ENCODE measurements around the gene GPR87.

Gene GPR87

DNA sequence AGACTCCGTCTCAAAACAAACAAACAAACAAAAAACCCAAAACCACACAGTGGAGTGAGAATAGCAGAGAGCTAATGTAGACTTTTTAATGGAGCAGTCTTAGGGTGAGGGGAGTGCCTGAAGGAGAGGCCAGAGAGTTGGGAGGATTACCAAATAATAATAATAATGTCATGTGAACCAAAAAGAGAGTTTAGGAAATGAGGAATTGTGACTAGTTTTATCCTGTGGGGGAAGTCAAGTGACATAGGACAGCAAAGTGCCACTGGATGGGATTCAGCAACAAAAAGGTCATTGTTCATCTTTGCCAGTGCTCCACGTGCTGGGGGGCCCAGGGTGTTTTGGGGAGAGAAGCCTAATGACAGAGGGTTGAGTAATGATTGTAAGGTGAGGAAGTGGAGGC, 12.9 kb downstream of the GPR87 start:
- no peak overlapping the region for H3K4me3 ChIP-seq (ENCODE audit: low read depth, low read length)
- no peak overlapping the region for H3K27ac ChIP-seq
- H3K27me3 ChIP-seq (ENCODE audit: insufficient read depth, low read depth, severe bottlenecking) = peaks cover 2% of the 10 kb centered on the region
- TF ChIP-seq, protein P1, sequence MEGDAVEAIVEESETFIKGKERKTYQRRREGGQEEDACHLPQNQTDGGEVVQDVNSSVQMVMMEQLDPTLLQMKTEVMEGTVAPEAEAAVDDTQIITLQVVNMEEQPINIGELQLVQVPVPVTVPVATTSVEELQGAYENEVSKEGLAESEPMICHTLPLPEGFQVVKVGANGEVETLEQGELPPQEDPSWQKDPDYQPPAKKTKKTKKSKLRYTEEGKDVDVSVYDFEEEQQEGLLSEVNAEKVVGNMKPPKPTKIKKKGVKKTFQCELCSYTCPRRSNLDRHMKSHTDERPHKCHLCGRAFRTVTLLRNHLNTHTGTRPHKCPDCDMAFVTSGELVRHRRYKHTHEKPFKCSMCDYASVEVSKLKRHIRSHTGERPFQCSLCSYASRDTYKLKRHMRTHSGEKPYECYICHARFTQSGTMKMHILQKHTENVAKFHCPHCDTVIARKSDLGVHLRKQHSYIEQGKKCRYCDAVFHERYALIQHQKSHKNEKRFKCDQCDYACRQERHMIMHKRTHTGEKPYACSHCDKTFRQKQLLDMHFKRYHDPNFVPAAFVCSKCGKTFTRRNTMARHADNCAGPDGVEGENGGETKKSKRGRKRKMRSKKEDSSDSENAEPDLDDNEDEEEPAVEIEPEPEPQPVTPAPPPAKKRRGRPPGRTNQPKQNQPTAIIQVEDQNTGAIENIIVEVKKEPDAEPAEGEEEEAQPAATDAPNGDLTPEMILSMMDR (IDR thresholded peaks at IDR 0.05; ENCODE audit: low read depth, low read length) = no peak
- H3K36me3 ChIP-seq = no peaks in the 10 kb centered on the region
- no peaks in the 10 kb centered on the region for H3K9me3 ChIP-seq (ENCODE audit: severe bottlenecking)
- no peak for DNase-seq

DNA sequence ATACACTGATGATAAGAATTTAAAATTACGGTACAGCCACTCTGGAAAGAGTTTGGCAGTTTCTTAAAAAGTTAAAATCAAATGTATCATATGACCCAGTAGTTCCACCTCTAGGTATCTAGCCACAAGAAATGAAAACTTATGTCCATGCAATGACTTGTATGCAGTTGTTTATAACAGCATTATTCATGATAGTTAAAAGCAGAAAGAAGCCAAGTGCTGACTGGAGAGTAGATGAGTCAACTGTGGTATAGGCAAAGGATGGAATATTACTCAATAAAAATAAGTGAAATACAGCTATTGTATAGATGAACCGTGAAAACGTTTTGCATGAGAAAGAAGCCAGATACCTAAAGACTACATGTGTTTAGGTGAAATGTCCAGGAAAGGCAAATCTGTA, 14.8 kb downstream of the GPR87 start:
- Histone ChIP-seq H3K4me3 (ENCODE audit: low read depth, low read length) (no peak overlapping the region), H3K27ac (no peak overlapping the region), H3K36me3 (no peaks in the 10 kb centered on the region), H3K9me3 (ENCODE audit: severe bottlenecking) (no peaks in the 10 kb centered on the region), H3K27me3 (ENCODE audit: insufficient read depth, low read depth, severe bottlenecking) (peaks cover 2% of the 10 kb centered on the region)
- DNase-seq = no peak
- TF ChIP-seq, protein P1 (IDR thresholded peaks at IDR 0.05; ENCODE audit: low read depth, low read length) = no peak

DNA sequence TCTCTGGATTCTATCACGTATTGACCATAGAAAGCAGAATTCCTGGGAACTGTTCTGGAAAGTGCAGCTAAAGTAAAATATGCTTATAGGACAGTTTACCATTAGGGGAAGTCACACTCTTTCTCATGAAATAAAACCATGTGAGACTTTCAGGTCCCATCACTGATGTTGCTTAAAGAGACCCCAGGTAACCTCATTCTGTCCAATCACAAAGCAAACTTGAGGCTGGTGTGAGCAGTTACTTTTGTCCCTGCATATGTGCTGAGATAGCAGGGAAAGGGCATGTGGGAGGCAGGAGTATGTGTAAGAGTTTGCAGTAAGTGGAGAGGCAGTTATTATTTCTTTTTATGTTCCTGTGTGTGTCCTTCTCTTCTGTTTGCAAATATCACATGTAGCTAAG, 16.1 kb downstream of the GPR87 start:
- DNase-seq = no peak
- Histone ChIP-seq H3K4me3 (ENCODE audit: low read depth, low read length) (no peak overlapping the region), H3K9me3 (ENCODE audit: severe bottlenecking) (no peaks in the 10 kb centered on the region), H3K27ac (no peak overlapping the region), H3K27me3 (ENCODE audit: insufficient read depth, low read depth, severe bottlenecking) (peaks cover 2% of the 10 kb centered on the region), H3K36me3 (no peaks in the 10 kb centered on the region)
- TF ChIP-seq, protein P1 (IDR thresholded peaks at IDR 0.05; ENCODE audit: low read depth, low read length) = no peak

DNA sequence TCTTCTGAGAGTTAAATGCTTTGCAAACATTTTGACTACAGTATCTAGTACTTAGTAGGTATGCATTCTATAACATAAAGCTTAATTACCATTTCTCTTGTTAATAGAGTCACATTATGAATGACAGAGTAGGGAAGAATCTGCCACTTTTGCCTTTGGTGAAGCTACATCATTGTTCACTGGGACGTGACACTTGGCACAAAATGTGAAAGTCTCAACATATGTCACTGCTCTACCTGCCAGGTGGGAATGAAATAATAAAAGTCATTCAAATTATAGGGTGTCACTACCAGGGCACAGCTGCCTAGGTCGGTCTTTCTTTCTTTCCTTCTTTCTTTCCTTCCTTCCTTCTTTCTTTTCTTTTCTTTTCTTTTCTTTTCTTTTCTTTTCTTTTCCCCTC, 17.6 kb downstream of the GPR87 start:
- no peak for DNase-seq
- Histone ChIP-seq H3K9me3 (ENCODE audit: severe bottlenecking) (no peaks in the 10 kb centered on the region), H3K36me3 (no peaks in the 10 kb centered on the region), H3K27ac (no peak overlapping the region), H3K4me3 (ENCODE audit: low read depth, low read length) (no peak overlapping the region), H3K27me3 (ENCODE audit: insufficient read depth, low read depth, severe bottlenecking) (peaks cover 2% of the 10 kb centered on the region)
- TF ChIP-seq, protein P1 (IDR thresholded peaks at IDR 0.05; ENCODE audit: low read depth, low read length) = no peak

DNA sequence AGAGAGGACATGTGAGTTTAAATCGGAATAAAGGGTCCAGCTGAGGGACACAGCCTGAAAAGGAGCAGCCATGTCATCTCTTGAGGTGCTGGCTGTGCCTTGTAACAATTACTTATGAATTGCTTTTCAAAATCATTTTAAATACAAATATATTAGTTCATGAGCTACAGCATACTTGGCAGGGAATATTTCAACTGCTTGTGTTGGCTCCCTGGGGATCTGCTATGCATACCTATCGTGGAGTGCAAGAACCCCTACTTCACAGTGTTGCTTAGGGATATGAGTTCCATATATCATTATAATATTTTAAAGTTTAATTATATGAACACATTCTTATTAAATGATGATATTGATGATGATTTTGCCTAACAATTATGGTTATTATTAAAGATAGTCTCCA, 19.2 kb downstream of the GPR87 start:
- Histone ChIP-seq H3K27me3 (ENCODE audit: insufficient read depth, low read depth, severe bottlenecking) (no peaks in the 10 kb centered on the region), H3K4me3 (ENCODE audit: low read depth, low read length) (no peak overlapping the region), H3K27ac (no peak overlapping the region), H3K36me3 (no peaks in the 10 kb centered on the region), H3K9me3 (ENCODE audit: severe bottlenecking) (no peaks in the 10 kb centered on the region)
- TF ChIP-seq, protein P1 (IDR thresholded peaks at IDR 0.05; ENCODE audit: low read depth, low read length) = no peak
- no peak for DNase-seq

DNA sequence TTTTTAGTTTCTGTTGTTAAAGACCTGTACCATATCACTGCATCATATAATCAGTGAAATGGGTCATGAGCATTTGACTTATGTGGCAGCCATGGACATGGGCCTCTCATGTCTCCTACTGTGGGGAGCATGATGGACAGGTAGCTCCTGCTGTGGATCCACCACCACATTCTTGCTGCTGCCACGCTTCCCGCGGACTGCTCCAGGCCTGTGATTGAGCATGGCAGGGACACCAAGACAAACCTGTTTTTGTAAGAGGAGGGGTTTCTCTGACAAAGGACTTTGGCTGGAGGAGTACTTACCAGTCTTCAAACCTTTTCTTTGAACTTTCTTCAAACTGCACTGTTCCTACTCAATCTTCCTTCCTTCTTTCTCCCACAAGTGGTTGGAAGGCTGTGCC, 20.4 kb downstream of the GPR87 start:
- Histone ChIP-seq H3K27me3 (ENCODE audit: insufficient read depth, low read depth, severe bottlenecking) (no peaks in the 10 kb centered on the region), H3K36me3 (no peaks in the 10 kb centered on the region), H3K9me3 (ENCODE audit: severe bottlenecking) (no peaks in the 10 kb centered on the region), H3K27ac (no peak overlapping the region), H3K4me3 (ENCODE audit: low read depth, low read length) (no peak overlapping the region)
- DNase-seq = no peak
- TF ChIP-seq, protein P1 (IDR thresholded peaks at IDR 0.05; ENCODE audit: low read depth, low read length) = no peak

Measured in WERI-Rb-1 (cell line).